SK-N-SH (cell line): Measurements from ENCODE around the gene SBF2. TPM values are rescaled to one million over a fixed set of nuclear protein-coding genes. Genes with fewer than 3 reads are reported as not detected.
"Not testable (repeated sequence)": the region's sequence is repeated elsewhere in the genome, so short reads cannot be mapped to it uniquely, and the experiment has no call there.

Source experiments
- CTCF ChIA-PET: fragments of 300-600, 350-600 bp; formaldehyde crosslinking; extraction: SDS; loops from one replicate; lab custom pipeline; 2021; lab: Yijun Ruan, JAX
- POLR2A ChIA-PET: fragments of 350-600 bp; sonication (Branson Sonifier 250); formaldehyde crosslinking; extraction: SDS; loops from one replicate; lab custom pipeline; 2020; ENCODE audit warnings: antibody characterized with exemption, inconsistent platforms; lab: Yijun Ruan, JAX
- DNase-seq: peaks from one replicate; pipeline ENCODE4 v3.0.0; 2012
- H2AFZ ChIP-seq: fragments of 200-600 bp; sonication (generic); 2 replicates; pipeline ENCODE4 v1.8.1; 2016; ENCODE audit warnings: antibody characterized with exemption, mild to moderate bottlenecking, low read depth
- H3F3A ChIP-seq: fragments of 200-600 bp; sonication (generic); replicated peaks from 2 replicates; pipeline ENCODE3; 2016; ENCODE audit warnings: antibody characterized with exemption, mild to moderate bottlenecking; ENCODE audit not compliant: insufficient read depth
- H3K27ac ChIP-seq, 2 experiments: fragments of 200-500 bp in 1 of 2; fragments of 200-600 bp in 1 of 2; sonication (Bioruptor generic) in 1 of 2; sonication (generic), shearing (Covaris generic) in 1 of 2; 2 replicates each; pipeline versions ENCODE4 v1.5.1 to v1.6.1; 2014 to 2016; ENCODE audit warnings: low read depth in 2 of 2, inconsistent platforms in 1 of 2, low read length in 1 of 2, mild to moderate bottlenecking in 1 of 2, mixed read lengths in 1 of 2
- H3K27me3 ChIP-seq: fragments of 200-600 bp; sonication (generic), shearing (Covaris generic); 2 replicates; pipeline ENCODE4 v1.6.1; 2016; ENCODE audit warnings: mixed run types; ENCODE audit not compliant: insufficient read depth
- H3K36me3 ChIP-seq, 2 experiments: fragments of 200-500 bp in 1 of 2; fragments of 200-600 bp in 1 of 2; sonication (Bioruptor generic) in 1 of 2; sonication (generic) in 1 of 2; replicated peaks in 1 of 2; 2 replicates each; pipeline versions ENCODE3 to v1.5.1; 2014 to 2016; ENCODE audit warnings: low read length in 1 of 2, mild to moderate bottlenecking in 1 of 2; ENCODE audit not compliant: insufficient read depth in 2 of 2, control insufficient read depth in 1 of 2
- H3K4me1 ChIP-seq, 2 experiments: fragments of 200-500 bp in 1 of 2; fragments of 200-600 bp in 1 of 2; sonication (Bioruptor generic) in 1 of 2; sonication (generic), shearing (Covaris generic) in 1 of 2; 2 replicates each; pipeline versions ENCODE4 v1.5.1 to v1.6.1; 2014 to 2016; ENCODE audit warnings: low read depth in 1 of 2, low read length in 1 of 2, mixed run types in 1 of 2; ENCODE audit not compliant: insufficient read depth in 2 of 2, control insufficient read depth in 1 of 2
- H3K4me2 ChIP-seq: fragments of 200-600 bp; sonication (generic), shearing (Covaris generic); 2 replicates; pipeline ENCODE4 v1.6.1; 2017; ENCODE audit warnings: mixed run types
- H3K4me3 ChIP-seq, 2 experiments: fragments of 200-500 bp in 1 of 2; fragments of 200-600 bp in 1 of 2; sonication (Bioruptor generic) in 1 of 2; sonication (generic), shearing (Covaris generic) in 1 of 2; 2 replicates each; pipeline versions ENCODE4 v1.5.1 to v1.8.1; 2014 to 2016; ENCODE audit warnings: low read depth in 2 of 2, inconsistent platforms in 1 of 2, low read length in 1 of 2, mild to moderate bottlenecking in 1 of 2, mixed read lengths in 1 of 2, moderate library complexity in 1 of 2
- H3K79me2 ChIP-seq: fragments of 200-600 bp; sonication (generic); 2 replicates; pipeline ENCODE4 v1.8.1; 2017; ENCODE audit warnings: mild to moderate bottlenecking; ENCODE audit not compliant: insufficient read depth
- H3K9ac ChIP-seq: fragments of 200-600 bp; sonication (generic); 2 replicates; pipeline ENCODE4 v1.6.1; 2017; ENCODE audit warnings: mixed run types
- H3K9me2 ChIP-seq: fragments of 200-600 bp; sonication (generic); 2 replicates; pipeline ENCODE4 v1.6.1; 2017; ENCODE audit warnings: mixed run types
- H3K9me3 ChIP-seq: fragments of 200-600 bp; sonication (generic); 2 replicates; pipeline ENCODE4 v1.6.1; 2017; ENCODE audit warnings: mixed run types, mild to moderate bottlenecking, moderate library complexity
- H4K20me1 ChIP-seq: fragments of 200-600 bp; sonication (generic); 2 replicates; pipeline ENCODE4 v1.6.1; 2017; ENCODE audit warnings: mild to moderate bottlenecking, mixed run types; ENCODE audit not compliant: insufficient read depth
- CTCF ChIP-seq: fragments of 200-600 bp; sonication (generic); IDR thresholded peaks from 2 replicates; pipeline ENCODE4 v1.6.1; 2017; ENCODE audit warnings: antibody characterized with exemption, mild to moderate bottlenecking, moderate library complexity
- GABPA ChIP-seq: IDR thresholded peaks from 2 replicates; pipeline ENCODE4 v1.4.0; 2012; ENCODE audit warnings: low read depth, mild to moderate bottlenecking
- GATA2 ChIP-seq: sonication (generic); formaldehyde crosslinking; IDR thresholded peaks from 2 replicates; pipeline ENCODE4 v1.5.0; 2020; ENCODE audit warnings: mild to moderate bottlenecking, missing genetic modification reagents
- IRF3 ChIP-seq: fragments of 150-350 bp; IDR thresholded peaks from 2 replicates; pipeline ENCODE4 v1.6.1; 2016; ENCODE audit warnings: mild to moderate bottlenecking, low read depth, low read length
- JUND ChIP-seq: IDR thresholded peaks from 2 replicates; pipeline ENCODE4 v1.4.0; 2012
- PBX3 ChIP-seq: IDR thresholded peaks from 2 replicates; pipeline ENCODE4; 2012
- POLR2AphosphoS5 ChIP-seq: IDR thresholded peaks from 2 replicates; pipeline ENCODE4 v1.6.1; 2012; ENCODE audit warnings: low read depth, low read length
- SMC3 ChIP-seq: IDR thresholded peaks from 2 replicates; pipeline ENCODE4 v1.6.1; 2012; ENCODE audit warnings: low read depth, low read length, improper control_type of control experiment
- TCF12 ChIP-seq: IDR thresholded peaks from 2 replicates; pipeline ENCODE4 v1.4.0; 2012
- TEAD4 ChIP-seq: IDR thresholded peaks from 2 replicates; pipeline ENCODE4 v1.4.0; 2012; ENCODE audit warnings: mild to moderate bottlenecking, borderline replicate concordance; ENCODE audit not compliant: insufficient read depth
- USF1 ChIP-seq: IDR thresholded peaks from 2 replicates; pipeline ENCODE4 v1.4.0; 2012; ENCODE audit warnings: low read depth, borderline replicate concordance
- YY1 ChIP-seq: IDR thresholded peaks from 2 replicates; pipeline ENCODE4 v1.4.0; 2012; ENCODE audit warnings: low read depth, mild to moderate bottlenecking
- WGBS: methylation state at CpG from one replicate; pipeline ENCODE4 v1.1.6; 2017; ENCODE audit warnings: low lambda C conversion rate; 5-methylcytosine and 5-hydroxymethylcytosine counted together
- polyA plus RNA-seq, 3 experiments: library from polyadenylated mRNA; depleted of rRNA; stranded (reverse); fragments of >200 nt; gene quantifications; 2 replicates each; pipeline ENCODE4 v1.2.3, GENCODE V29; 2012

SBF2 gene
- polyA plus RNA-seq, 1 of the 3 experiments (the other 2 are of a cell fraction) = 23.0 TPM

GRCh38 chr11:9936754-9937153 is 357.3 kb downstream of the SBF2 start:
- ChIA-PET POLR2A (no interaction called here), CTCF (no interaction called here)
- H4K20me1 ChIP-seq = no peaks in the 10 kb centered on the region
- no peaks in the 10 kb centered on the region for H3F3A ChIP-seq
- no peak overlapping the region for H3K9ac ChIP-seq
- no peaks in the 10 kb centered on the region for H3K27me3 ChIP-seq
- no peak for DNase-seq
- TF ChIP-seq PBX3 = no peak
- no peak for TF ChIP-seq YY1
- no peak for TF ChIP-seq GABPA
- no peak for TF ChIP-seq JUND
- no peaks in the 10 kb centered on the region for H3K4me1 ChIP-seq
- H3K27ac ChIP-seq = no peak overlapping the region
- no peak overlapping the region for H2AFZ ChIP-seq
- no peak overlapping the region for H3K4me2 ChIP-seq
- no peaks in the 10 kb centered on the region for H3K9me2 ChIP-seq
- H3K36me3 ChIP-seq = peaks cover 0 to 9% of the 10 kb centered on the region in 2 experiments
- 0 out of 2 replicates have a peak, but pooled peaks cover 5% of the 10 kb centered on the region for H3K79me2 ChIP-seq
- no peak overlapping the region for H3K4me3 ChIP-seq
- H3K9me3 ChIP-seq = no peaks in the 10 kb centered on the region

GRCh38 chr11:9932843-9933242 is 361.2 kb downstream of the SBF2 start:
- H3K4me3 ChIP-seq, H3K9me3 ChIP-seq, H3K27me3 ChIP-seq, H3K9ac ChIP-seq, H3K4me2 ChIP-seq, H3K4me1 ChIP-seq, H3K27ac ChIP-seq, DNase-seq, CTCF ChIA-PET, H4K20me1 ChIP-seq, H2AFZ ChIP-seq, POLR2A ChIA-PET, H3K9me2 ChIP-seq, H3F3A ChIP-seq, H3K79me2 ChIP-seq: not testable (repeated sequence)
- H3K36me3 ChIP-seq = peaks cover 0 to 33% of the 10 kb centered on the region in 2 experiments
- 85% methylated on average over 2 of the region's 2 CpGs for WGBS

- peaks cover 0 to 27% of the 10 kb centered on the region in 2 experiments for H3K36me3 ChIP-seq
- H3K27ac ChIP-seq, POLR2A ChIA-PET, H3K9me3 ChIP-seq, H3K4me1 ChIP-seq, H3K9me2 ChIP-seq, H3K4me3 ChIP-seq, H4K20me1 ChIP-seq, H3F3A ChIP-seq, H3K4me2 ChIP-seq, H3K27me3 ChIP-seq, H2AFZ ChIP-seq, H3K79me2 ChIP-seq, DNase-seq, H3K9ac ChIP-seq: not testable (repeated sequence)
- WGBS = 89% methylated on average over 10 of the region's 14 CpGs
- CTCF ChIA-PET = interaction anchor here (1.0 kb wide), 1 partner anchor 10 kb away, joined by 3 read pairs; no protein-coding TSS in a partner anchor
These were observed 363.3 kb downstream of the SBF2 start for GRCh38 chr11:9930562-9931331.

GRCh38 chr11:9927670-9928069 is 366.3 kb downstream of the SBF2 start:
- CTCF ChIA-PET = no interaction called here
- Histone ChIP-seq H3K4me2 (no peak overlapping the region), H3K4me3 (no peak overlapping the region), H4K20me1 (no peaks in the 10 kb centered on the region), H3F3A (no peaks in the 10 kb centered on the region), H2AFZ (no peak overlapping the region), H3K9ac (no peak overlapping the region), H3K79me2 (no peaks in the 10 kb centered on the region; the same call in 1 of the 2 replicates), H3K4me1 (no peaks in the 10 kb centered on the region; a peak in 1 of 4 replicates), H3K9me2 (no peaks in the 10 kb centered on the region), H3K27ac (no peak overlapping the region), H3K36me3 (peaks cover 0 to 27% of the 10 kb centered on the region in 2 experiments), H3K27me3 (no peaks in the 10 kb centered on the region), H3K9me3 (no peaks in the 10 kb centered on the region)
- POLR2A ChIA-PET = no interaction called here
- 95% methylated on average over 1 of the region's 1 CpG for WGBS
- no peak for DNase-seq
- TF ChIP-seq TEAD4 (no peak), TCF12 (no peak), USF1 (no peak), GATA2 (CRISPR knock-in tag) (no peak), IRF3 (no peak), POLR2AphosphoS5 (no peak), CTCF (no peak), SMC3 (no peak)
